ENCODE measurements around the gene PTGER1. TPM values are rescaled to one million over a fixed set of nuclear protein-coding genes. Genes with fewer than 3 reads are reported as not detected.
"Not testable (repeated sequence)": the region's sequence is repeated elsewhere in the genome, so short reads cannot be mapped to it uniquely, and the experiment has no call there.

Gene PTGER1
- total RNA-seq, 1 donor from 2014 or later = 16.4 TPM

- TF ChIP-seq, protein P1, sequence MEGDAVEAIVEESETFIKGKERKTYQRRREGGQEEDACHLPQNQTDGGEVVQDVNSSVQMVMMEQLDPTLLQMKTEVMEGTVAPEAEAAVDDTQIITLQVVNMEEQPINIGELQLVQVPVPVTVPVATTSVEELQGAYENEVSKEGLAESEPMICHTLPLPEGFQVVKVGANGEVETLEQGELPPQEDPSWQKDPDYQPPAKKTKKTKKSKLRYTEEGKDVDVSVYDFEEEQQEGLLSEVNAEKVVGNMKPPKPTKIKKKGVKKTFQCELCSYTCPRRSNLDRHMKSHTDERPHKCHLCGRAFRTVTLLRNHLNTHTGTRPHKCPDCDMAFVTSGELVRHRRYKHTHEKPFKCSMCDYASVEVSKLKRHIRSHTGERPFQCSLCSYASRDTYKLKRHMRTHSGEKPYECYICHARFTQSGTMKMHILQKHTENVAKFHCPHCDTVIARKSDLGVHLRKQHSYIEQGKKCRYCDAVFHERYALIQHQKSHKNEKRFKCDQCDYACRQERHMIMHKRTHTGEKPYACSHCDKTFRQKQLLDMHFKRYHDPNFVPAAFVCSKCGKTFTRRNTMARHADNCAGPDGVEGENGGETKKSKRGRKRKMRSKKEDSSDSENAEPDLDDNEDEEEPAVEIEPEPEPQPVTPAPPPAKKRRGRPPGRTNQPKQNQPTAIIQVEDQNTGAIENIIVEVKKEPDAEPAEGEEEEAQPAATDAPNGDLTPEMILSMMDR (conservative IDR thresholded peaks at IDR 0.05; ENCODE audit: low read depth, low read length) = no peak
- DNase-seq (ENCODE audit: low read depth) = no peak
- H3K4me3 ChIP-seq (ENCODE audit: low read depth, low read length) = no peak overlapping the region
Measured at GRCh38 chr19:14510311-14511228, 35.4 kb upstream of the PTGER1 start.

GRCh38 chr19:14507704-14508542, 32.8 kb upstream of the PTGER1 start:
- TF ChIP-seq, protein P1 (conservative IDR thresholded peaks at IDR 0.05; ENCODE audit: low read depth, low read length) = no peak
- DNase-seq (ENCODE audit: low read depth) = no peak
- H3K4me3 ChIP-seq (ENCODE audit: low read depth, low read length) = no peak overlapping the region

- DNase-seq (ENCODE audit: low read depth) = no peak
- TF ChIP-seq, protein P1 (conservative IDR thresholded peaks at IDR 0.05; ENCODE audit: low read depth, low read length) = peak; percentile 88
- H3K4me3 ChIP-seq (ENCODE audit: low read depth, low read length) = no peak overlapping the region
Measured at GRCh38 chr19:14505488-14506239, 30.5 kb upstream of the PTGER1 start.

DNA sequence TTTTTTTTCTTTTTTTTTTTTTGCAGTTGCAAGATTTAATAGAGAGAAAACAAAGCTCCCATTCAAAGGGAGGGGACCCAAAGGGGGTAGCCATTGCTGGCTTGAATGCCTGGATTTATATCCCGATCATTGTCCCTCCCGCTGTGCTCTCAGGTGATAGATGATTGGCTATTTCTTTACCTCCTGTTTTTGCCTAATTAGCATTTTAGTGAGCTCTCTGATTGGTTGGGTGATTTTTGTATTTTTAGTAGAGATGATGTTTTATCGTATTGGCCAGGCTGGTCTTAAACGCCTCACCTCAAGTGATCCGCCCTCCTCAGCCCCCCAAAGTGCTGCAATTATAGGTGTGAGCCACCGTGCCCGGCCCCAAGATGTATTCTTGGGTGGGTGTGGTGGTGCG, 29.4 kb upstream of the PTGER1 start:
- DNase-seq (ENCODE audit: low read depth); H3K4me3 ChIP-seq (ENCODE audit: low read depth, low read length): not testable (repeated sequence)

DNA sequence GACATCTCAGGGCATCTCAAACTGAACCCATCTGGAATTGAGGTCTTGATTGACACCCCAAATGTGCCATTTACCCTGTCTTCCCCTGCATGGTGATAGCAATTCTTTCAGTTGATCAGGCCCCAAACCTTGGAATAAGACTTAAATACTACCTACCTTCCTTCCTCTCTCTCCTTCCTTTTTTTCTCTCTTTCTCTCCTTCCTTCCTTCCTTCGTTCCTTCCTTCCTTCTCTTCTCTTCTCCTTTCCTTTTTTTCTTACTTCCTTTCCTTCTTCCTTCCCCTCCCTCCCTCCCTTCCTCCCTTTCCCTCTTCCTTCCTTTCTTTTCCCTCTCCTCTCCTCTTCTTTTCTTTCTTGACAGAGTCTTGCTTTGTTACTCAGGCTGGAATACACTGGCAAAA, 28.1 kb upstream of the PTGER1 start:
- DNase-seq (ENCODE audit: low read depth) = no peak
- no peak overlapping the region for H3K4me3 ChIP-seq (ENCODE audit: low read depth, low read length)
- TF ChIP-seq, protein P1 (conservative IDR thresholded peaks at IDR 0.05; ENCODE audit: low read depth, low read length) = no peak

GRCh38 chr19:14502334-14503092, 27.4 kb upstream of the PTGER1 start:
- TF ChIP-seq, protein P1 (conservative IDR thresholded peaks at IDR 0.05; ENCODE audit: low read depth, low read length) = no peak
- no peak overlapping the region for H3K4me3 ChIP-seq (ENCODE audit: low read depth, low read length)
- DNase-seq (ENCODE audit: low read depth) = no peak
